ENCODE data around the gene RGL4.

GRCh38 chr22:23708270-23708669, 17.5 kb downstream of the RGL4 start:
- TF ChIP-seq CTCF (IDR thresholded peaks at IDR 0.05): no peak
- TF ChIP-seq POLR2A (IDR thresholded peaks at IDR 0.05): no peak
